ENCODE data around the gene RNF213.
"Not testable (repeated sequence)": the region's sequence is repeated elsewhere in the genome, so short reads cannot be mapped to it uniquely, and the experiment has no call there.

Gene RNF213

DNA sequence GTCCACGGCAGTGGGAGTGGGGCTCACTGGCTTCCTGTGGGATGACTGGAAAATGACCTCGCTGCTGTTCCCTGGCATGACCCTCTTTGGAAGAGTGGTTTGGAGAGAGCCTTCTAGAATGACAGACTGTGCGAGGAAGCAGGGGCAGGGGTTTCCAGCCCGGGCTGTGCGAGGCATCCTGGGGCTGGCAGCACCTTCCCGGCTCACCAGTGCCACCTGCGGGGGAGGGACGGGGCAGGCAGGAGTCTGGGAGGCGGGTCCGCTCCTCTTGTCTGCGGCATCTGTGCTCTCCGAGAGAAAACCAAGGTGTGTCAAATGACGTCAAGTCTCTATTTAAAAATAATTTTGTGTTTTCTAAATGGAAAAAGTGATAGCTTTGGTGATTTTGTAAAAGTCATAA is 7.8 kb upstream of the RNF213 start:
- DNase-seq (ENCODE audit: low read depth), result peak; percentile 72

DNA sequence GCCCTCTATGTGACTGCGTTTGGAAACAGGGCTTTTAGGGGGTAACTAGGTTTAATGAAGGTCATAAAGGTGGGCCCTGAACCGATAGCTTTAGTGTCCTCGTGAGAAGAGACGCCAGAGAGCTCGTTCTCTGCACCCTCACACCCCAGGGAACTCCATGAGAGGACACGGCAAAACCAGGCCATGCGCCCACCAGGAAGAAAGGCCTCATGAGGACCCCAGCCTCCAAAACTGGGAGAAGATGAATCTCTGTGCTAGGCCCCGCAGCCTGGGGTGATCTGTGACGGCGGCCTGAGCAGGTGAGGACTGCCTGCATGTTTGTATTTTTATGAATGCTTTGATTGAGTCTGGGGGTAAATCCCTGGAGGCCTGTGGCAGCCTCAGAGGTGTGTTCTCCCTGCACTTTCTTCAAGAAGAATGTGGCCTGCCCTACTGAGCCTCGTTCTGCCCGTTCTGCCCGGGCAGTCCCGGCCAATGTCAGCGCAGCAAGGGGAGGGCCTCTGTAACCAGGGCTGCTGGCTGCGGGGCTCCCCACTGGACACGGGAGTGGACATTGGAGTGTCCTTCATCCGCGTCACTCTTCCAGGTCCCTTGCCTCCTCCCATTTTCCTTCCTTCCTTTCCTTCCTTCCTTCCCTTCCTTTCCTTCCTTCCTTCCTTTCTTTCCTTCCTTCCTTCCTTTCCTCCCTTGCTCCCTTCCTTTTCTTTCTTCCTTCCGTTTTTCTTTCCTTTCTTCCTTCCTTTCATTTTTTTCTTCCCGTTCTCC is 6.8 kb upstream of the RNF213 start:
- no peak for DNase-seq (ENCODE audit: low read depth)

DNA sequence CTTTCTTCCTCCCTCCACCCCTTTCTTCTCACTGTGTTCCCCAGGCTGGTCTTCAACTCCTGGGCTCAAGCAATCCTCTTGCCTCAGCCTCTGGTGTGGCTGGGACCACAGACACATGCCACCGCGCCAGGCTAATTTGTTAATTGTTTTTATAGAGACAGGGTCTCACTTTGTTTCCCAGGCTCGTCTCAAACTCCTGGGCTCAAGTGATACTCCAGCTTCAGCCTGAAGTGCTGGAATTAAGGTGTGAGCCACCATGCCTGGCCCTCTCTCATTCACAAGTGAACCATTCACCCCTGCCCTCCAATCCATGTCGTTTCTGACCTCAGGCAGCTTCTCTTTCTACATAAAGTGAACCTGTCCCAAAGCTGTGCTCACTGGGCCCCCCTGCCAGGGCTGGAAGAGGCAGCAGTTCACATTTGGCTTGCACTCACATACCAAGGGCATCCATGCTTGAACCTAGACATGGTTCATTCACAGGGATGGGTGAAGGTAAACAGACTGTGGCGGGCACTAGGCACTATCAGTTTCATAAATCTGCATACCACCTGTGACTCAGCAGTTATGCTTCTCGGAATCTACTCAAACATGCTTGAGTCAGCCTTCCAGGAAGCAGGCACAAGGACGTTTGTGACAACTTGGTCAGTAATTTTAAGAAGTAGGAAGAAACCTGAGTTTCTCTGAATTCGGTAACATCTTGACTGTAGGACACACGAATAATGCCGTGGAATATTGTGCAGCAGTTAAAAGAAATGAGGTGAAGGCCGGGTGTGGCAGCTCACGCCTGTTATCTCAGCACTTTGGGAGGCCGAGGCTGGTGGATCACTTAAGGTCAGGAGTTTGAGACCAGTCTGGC is 6.0 kb upstream of the RNF213 start:
- no peak for DNase-seq (ENCODE audit: low read depth)

DNA sequence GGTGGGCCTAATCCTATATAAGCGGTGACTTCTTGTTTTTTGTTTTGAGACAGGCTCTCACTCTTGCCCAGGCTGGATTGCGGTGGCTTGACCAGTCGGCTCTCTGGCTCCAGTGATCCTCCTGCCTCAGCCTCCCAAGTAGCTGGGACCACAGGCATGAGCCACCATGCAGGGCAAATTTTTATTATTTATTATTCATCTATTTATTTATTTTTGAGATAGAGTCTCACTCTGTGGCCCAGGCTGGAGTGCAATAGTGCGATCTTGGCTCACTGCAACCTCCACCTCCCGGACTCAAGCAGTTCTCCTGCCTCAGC is 4.7 kb upstream of the RNF213 start:
- no peak for DNase-seq (ENCODE audit: low read depth)

DNA sequence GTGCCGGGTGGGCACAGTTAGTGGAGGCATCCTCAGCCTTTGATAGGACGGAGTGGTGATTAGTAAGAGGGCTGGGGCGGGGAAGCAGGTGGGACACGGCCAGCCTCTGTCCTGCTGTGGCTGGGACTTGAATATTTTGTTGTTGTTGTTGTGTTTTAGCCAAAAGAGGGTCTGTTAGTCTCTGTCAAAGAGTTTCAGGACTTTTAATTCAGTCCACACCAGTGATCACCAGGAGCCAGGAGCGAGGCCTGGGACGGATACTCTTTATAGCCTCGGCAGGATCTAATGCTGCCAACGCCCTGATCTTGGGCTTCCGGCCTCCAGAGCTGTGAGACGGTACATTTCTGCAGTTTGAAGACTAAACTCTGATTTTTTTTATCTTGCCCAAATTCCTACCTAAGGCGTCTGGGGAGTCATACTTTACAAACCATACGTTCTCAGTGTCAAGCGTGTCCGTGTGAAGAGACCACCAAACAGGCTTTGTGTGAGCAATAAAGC is 2.9 kb upstream of the RNF213 start:
- DNase-seq (ENCODE audit: low read depth), result no peak

DNA sequence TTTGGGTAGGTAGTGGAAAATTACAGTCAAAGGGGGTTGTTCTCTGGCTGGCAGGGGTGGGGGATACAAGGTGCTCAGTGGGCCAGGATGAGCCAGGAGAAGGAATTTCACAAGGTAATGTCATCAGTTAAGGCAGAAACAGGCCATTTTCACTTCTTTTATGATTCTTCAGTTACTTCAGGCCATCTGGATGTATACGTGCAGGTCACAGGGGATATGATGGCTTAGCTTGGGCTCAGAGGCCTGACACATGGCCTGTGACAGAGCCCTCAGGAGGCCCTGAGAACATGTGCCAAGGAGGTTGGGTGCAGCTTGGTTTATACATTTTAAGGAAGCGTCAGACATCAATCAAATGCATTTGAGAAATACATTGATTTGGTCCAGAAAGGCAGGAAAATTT is 2.4 kb upstream of the RNF213 start:
- not testable (repeated sequence) for DNase-seq (ENCODE audit: low read depth)

DNA sequence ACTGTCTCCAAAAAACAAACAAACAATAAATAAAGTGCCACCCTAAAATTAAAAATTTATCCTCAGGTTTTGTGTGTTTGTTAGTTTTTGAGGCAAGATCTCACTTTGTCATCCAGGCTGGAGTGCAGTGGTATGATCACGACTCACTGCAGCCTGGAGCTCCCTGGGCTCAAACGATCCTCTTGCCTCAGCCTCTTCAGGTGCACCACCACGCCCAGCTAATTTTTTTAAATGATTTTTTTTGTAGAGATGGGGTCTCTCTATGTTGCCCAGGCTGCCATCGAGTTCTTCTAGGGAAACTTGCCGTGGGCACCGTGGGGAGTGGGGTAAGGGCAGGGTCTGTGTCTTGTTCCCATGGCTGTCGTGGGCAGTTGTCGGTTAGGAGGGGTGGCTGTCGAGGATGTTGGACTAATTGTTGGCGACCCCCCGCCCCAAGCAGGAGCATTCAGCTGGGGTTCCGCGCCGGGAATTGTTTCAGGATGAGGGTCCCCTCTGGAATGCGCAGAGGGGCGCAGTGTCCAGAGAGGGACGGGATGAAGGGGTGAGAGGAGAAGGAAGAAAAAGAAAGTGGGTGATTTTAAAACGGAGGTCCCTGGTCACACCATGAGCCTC is 1.1 kb upstream of the RNF213 start:
- no peak for DNase-seq (ENCODE audit: low read depth)

DNA sequence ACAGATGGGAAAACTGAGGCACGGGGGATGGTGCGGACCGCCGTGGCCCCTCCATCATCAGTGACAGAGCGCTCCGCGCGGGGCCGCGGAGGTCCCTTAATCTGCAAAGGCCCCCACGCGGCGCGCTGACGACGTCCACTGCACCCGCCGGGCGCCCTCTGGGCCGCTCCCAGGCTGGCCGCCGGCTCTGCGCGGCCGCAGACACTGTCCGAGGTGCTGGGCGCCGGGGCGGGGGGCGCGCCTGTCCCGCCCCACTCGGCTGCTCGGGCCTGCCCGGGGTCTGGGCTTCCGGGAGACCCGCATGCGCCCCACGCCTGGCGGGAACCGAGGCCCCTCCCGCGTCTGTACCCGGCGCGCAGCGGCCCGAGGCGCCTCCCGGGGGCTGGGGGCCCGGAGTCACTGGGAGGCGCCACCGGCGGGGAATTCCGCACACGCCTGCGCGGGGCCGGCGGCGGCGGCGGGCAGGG is 550 bp upstream of the RNF213 start:
- no peak for DNase-seq (ENCODE audit: low read depth)

DNA sequence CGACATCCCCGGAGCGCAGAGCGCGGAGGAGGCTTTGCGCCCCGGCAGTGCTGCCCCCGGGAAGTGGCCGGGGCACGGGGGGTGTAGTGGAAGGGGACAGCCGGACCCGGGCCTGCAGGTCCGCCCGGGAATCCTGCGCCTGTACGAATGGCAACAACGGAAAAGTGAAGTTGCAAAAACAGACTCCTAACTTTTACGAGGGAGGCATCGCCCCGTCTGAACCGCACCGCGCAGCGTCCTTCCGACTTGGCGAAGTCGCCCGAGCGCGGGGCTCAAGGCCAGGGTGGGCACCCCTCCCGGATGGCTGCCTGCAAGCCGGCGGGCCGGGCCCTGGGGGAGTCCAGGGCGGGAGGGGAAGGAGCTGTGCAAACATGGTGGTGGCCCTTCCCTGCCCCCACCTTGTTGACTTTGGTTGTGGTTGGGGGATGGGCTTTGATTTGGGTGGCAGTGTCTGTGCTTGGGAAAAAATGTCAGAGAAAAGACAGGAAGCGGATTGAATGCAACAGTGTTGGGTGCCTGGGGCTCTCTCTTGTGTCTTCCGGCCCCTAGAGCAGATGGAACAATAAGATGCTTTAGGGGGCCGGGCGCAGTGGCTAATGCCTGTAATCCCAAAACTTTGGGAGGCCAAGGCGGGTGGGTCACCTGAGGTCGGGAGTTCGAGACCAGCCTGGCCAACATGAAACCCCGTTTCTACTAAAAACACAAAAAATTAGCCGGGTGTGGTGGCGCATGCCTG is 675 bp downstream of the RNF213 start:
- no peak for DNase-seq (ENCODE audit: low read depth)

DNA sequence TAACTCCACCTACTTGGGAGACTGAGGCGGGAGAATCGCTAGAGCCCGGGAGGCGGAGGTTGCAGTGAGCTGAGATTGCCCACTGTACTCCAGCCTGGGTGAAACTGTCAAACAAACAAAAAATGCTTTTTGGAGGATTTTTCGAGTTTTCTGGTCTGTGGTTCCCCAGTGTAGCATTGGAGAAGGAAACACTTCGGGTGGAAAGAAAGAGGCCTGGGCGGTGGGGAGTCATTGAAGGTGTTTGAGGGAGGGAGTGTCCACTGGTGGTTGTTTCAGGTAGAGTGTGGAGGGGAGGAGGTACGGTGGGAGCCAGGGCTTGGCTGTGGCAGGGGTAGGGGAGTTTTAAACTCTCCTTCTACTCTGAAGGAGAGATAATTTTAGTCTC is 1.2 kb downstream of the RNF213 start:
- no peak for DNase-seq (ENCODE audit: low read depth)

DNA sequence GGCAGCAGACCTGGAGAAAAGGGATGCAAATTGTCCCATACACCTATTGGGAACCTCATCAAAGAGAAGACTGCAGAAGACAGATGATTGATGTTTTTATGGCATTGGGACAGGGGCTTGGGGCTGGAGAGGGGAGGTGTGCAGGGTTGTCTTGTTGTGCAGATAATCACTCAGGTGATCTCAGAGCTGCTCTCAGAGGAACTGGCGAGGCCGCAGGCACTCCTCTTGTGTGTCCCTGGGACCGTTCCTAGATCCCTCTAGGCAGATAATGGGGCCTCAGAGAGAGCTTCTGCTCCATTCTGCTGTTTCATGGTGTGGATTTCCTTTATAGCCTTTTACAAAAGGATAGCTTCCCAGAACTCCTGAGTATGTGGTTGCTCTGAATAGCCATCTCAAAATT is 1.6 kb downstream of the RNF213 start:
- DNase-seq (ENCODE audit: low read depth), result no peak

DNA sequence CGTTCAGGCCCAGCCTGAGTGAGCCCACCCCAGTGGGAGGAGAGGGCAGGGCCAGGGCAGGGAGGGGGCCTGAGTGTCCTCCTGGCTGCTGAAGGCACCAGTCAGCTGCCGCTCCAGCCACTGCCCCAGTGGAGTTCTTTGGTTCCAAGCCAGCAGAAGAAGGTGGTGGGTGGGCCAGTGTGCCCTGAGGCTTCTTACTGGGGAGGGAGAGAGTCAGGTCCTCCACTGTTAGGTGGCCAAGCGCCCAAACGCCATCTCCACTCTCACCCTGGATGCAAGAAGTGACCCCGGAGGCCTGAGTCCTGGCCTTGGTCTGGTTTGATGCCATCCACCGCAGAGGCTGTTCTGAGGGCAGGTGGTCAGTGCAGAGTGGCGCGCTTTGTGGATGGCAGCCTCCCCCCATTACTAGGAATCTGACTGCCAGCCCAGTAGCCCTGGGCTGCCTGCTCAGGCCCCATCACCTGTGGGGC is 2.2 kb downstream of the RNF213 start:
- DNase-seq (ENCODE audit: low read depth), result no peak

DNA sequence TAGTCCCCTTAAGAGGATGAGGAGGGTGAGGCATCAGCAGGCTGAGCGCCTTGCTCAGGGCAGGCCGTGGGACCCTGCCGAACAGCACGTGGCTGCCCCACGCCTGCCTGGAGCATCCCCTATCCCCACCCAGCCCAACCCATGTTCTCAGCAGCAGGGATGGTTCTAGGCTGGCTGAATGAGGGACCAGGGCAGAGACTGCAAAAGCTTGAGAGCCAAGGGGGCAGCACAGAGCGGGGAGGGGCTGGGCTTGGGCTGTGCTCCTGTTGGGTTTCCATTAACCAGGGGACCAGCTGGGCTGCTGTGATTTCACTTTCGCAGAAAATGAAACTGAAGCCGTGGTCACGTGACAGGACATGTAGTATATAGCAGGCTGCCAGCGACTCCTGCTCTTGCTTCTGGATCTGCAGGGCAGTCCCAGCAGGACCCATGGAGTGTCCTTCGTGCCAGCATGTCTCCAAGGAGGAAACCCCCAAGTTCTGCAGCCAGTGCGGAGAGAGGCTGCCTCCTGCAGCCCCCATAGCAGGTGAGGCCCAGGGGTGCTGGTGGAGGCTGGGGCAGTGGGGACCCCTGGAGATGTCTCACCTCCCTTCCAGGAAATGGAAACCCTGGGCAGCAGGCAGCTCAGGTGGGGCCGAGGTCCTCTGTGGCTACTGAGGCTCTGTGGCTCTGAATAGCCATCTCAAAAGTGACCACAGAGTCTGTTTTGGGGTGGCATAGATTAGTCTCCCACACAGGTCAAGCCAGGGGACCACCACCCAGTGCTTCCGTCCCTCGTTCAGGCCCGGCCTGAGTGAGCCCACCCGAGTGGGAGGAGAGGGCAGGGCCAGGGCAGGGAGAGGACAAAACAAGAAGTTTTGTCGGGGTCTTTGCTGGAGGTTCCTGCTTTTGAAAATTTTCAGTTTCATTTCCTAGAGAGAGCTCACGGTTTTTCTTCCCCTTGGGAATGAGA is 2.9 kb downstream of the RNF213 start:
- peak; percentile 77 for DNase-seq (ENCODE audit: low read depth)

DNA sequence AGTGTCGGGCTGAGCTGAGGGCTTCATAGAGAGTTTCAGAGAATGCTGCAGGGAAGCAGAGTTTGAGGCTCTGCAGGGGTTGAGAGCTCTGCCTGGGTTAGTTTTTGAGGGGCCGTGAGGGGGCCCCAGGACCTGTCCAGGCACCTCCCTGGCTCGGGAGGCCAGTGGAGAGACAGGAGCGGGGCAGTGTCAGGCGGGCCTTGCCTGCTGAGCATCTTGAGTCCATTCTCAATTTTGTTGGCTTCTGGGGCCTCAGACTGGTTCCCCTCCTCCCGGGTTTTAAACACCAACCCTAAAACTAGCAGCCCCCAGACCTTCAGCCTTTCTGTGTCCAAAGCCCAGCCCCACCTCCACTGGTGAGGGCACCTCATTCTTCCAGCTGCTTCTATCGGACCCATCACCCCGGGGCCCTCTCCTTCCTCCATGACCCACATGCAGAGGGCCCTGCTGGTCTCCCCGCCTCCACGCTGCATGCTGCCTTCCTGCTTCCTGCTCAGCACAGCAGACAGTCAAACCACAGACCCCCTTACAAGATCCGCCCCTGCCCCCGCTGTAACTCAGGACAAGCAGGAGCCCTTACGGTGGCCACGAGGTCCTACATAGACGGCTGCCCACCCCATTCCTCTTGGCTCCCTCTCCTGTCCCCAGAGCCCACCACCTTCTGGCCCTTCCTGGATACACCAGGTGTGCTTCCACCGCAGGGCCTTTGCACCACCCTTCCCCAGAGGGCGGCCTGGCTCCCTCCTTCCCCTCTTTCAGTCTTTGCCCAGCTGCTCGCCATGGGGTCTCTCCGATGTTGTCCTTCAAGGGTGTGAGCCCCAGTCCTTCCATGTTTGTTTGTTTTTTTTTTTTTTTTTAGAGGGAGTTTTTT is 3.8 kb downstream of the RNF213 start:
- DNase-seq (ENCODE audit: low read depth), result no peak

DNA sequence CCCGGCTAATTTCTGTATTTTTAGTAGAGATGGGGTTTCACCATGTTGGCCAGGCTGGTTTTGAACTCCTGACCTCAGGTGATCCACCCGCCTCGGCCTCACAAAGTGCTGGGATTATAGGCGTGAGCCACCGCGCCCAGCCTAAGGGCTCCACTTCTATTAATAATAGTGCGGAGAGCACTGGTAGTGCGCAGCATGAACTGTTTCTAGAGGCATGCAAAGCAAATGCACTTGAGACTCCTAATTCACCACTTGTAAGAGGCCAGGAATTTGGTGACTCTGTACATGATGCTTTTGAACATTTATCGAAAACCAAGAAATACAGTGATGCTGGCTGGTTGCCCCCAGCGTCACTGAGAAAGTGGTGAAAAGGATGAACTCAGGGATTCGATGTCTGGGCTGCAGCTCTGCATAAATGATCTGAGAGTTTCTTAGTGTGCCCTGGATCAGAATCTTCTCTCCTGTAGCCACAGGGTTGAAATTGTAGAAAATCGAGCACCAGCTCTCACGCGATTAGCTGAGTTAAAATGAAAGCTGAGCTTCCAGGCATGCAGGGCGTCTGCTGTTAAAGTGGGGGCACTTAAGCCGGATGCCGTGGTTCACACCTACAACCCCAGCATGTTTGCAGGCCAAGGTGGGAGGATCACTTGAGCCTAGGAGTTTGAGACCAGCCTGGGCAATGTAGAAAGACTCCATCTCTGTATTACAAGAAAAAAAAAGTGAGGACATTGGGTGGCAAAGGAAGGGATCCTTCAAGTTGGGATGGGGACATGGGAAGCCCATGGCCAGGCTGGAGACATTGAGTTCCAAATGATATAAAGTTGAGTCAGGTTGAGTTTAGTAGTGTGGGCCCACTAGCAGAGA is 4.8 kb downstream of the RNF213 start:
- no peak for DNase-seq (ENCODE audit: low read depth)

DNA sequence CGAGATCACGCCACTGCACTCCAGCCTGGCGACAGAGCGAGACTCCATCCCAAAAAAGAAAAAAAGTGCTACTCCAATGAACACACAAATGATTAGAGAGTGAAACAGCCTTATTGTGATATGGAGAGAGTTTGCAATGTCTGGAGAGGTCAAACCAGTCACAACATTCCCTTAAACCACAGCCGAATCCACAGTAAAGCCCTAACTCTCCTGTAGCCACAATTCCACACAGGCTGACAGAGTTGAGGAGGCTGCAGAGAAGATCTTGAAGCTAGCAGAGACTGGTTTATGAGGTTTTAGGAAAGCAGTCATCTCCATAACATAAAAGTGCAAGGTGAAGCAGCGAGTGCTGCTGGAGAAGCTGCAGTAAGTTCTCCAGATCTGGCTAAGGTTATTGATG is 6.7 kb downstream of the RNF213 start:
- no peak for DNase-seq (ENCODE audit: low read depth)

DNA sequence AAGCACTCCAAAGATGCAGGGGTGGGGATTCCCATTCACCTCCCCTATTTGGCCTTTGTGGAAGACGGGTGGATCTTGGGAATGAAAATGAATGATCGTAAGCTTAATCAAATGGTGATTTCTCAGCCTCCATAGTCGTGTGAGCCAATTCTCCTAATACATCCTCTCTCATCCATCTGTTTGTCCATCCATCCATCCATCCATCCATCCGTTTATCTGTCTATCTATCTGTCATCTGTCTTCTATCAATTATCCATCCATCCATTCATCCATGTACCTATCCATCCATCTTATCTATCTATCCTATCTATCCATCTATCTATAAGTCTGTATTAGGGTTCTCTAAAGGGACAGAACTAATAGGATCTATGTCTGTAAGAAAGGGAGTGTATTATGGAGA is 7.8 kb downstream of the RNF213 start:
- DNase-seq (ENCODE audit: low read depth), result no peak

DNA sequence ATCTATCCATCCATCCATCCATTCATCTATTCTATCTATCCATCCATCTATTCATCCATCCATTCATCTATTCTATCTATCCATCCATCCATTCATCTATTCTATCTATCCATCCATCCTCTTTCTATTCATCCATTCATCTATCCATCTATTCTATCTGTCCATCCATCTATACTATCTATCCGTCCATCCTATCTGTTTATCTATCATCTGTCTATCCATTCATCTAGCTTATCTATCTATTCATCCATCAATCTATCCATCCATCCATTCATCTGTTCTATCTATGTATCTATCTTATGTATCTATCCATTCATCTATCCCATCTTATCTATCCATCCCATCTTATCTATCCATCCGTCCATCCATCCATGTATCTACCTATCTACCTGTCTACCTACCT is 8.8 kb downstream of the RNF213 start:
- no peak for DNase-seq (ENCODE audit: low read depth)

DNA sequence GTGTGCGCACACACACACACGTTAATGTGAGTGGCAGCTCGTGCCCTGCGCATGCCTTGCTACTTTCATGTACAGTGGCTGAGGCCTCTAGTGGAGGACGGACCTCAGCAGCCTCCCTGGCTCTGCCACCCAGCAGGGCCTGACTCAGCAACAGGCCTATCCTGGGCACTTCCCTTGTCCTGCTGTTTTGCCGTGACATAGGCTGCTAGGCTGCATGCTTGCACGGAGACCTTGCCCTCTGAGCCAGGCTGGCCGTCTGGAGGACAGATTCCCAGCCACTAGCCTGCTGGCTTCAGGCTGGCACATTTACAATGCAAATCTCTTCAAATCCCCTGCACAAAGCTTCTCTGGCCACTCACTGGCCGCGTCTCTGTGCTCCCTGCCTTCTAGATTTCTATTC is 9.5 kb downstream of the RNF213 start:
- DNase-seq (ENCODE audit: low read depth), result no peak

All from stimulated activated CD8-positive, alpha-beta memory T cell treated with anti-CD3 and anti-CD28 coated beads, Interleukin-15, amount 100 ng/mL, for 1 hour (primary cell).